Astrocyte (in vitro differentiated cells and primary cell): ENCODE results near the gene TMEM266. TPM values are rescaled to one million over a fixed set of nuclear protein-coding genes. Genes with fewer than 3 reads are reported as not detected.
A peak's percentile ranks its signal among the peaks of the same experiment; 100 is the strongest.

ENCODE experiments used
- DNase-seq: peaks from one replicate; pipeline ENCODE4 v3.0.0-alpha.2; 2010; ENCODE audit warnings: low read depth
- FAIRE-seq: peaks from 2 replicates; lab custom pipeline; 2011; peaks lifted over from hg19 to GRCh38; lab: Jason Lieb, UNC
- H2AFZ ChIP-seq: 2 replicates; pipeline ENCODE4 v1.6.0; 2012; ENCODE audit warnings: low read depth, low read length, inconsistent platforms
- H3K27ac ChIP-seq: 2 replicates; pipeline ENCODE4 v1.5.1; 2011; ENCODE audit warnings: low read depth, low read length, inconsistent platforms
- H3K27me3 ChIP-seq: 2 replicates; pipeline ENCODE4 v1.6.0; 2011; ENCODE audit warnings: low read length, inconsistent platforms; ENCODE audit not compliant: insufficient read depth
- H3K36me3 ChIP-seq: 2 replicates; pipeline ENCODE4 v1.5.1; 2011; ENCODE audit warnings: low read length, inconsistent platforms; ENCODE audit not compliant: insufficient read depth
- H3K4me1 ChIP-seq: 2 replicates; pipeline ENCODE4 v1.5.1; 2011; ENCODE audit warnings: low read length, inconsistent platforms; ENCODE audit not compliant: insufficient read depth
- H3K4me2 ChIP-seq: 2 replicates; pipeline ENCODE4 v1.6.0; 2012; ENCODE audit warnings: low read length, inconsistent platforms
- H3K4me3 ChIP-seq: 2 replicates; pipeline ENCODE4 v1.5.1; 2011; ENCODE audit warnings: low read depth, mild to moderate bottlenecking, low read length, inconsistent platforms; ENCODE audit not compliant: insufficient read depth
- H3K79me2 ChIP-seq: 2 replicates; pipeline ENCODE4 v1.6.0; 2012; ENCODE audit warnings: mild to moderate bottlenecking, low read length, inconsistent platforms; ENCODE audit not compliant: insufficient read depth
- H3K9ac ChIP-seq: 2 replicates; pipeline ENCODE4 v1.6.0; 2012; ENCODE audit warnings: mild to moderate bottlenecking, low read length, inconsistent platforms
- H3K9me3 ChIP-seq: 2 replicates; pipeline ENCODE4 v1.5.1; 2012; ENCODE audit warnings: low read depth, mild to moderate bottlenecking, low read length, inconsistent platforms; ENCODE audit not compliant: insufficient read depth
- H4K20me1 ChIP-seq: 2 replicates; pipeline ENCODE4 v1.6.0; 2012; ENCODE audit warnings: low read length, inconsistent platforms; ENCODE audit not compliant: insufficient read depth
- H3K27ac Mint-ChIP-seq: one replicate; pipeline ENCODE4 v1.8.0; 2021; ENCODE audit warnings: mild to moderate bottlenecking, mixed read lengths; ENCODE audit not compliant: unreplicated experiment
- H3K27me3 Mint-ChIP-seq: one replicate; pipeline ENCODE4 v1.8.0; 2021; ENCODE audit warnings: low read depth, mixed read lengths; ENCODE audit not compliant: unreplicated experiment
- H3K36me3 Mint-ChIP-seq: one replicate; pipeline ENCODE4 v1.8.0; 2021; ENCODE audit warnings: low read depth, mixed read lengths; ENCODE audit not compliant: unreplicated experiment
- H3K4me1 Mint-ChIP-seq: one replicate; pipeline ENCODE4 v1.8.0; 2021; ENCODE audit warnings: low read depth, mixed read lengths; ENCODE audit not compliant: unreplicated experiment
- H3K4me3 Mint-ChIP-seq: one replicate; pipeline ENCODE4 v1.8.0; 2021; ENCODE audit warnings: mild to moderate bottlenecking, moderate library complexity, mixed read lengths; ENCODE audit not compliant: unreplicated experiment
- H3K9me3 Mint-ChIP-seq: one replicate; pipeline ENCODE4 v1.8.0; 2021; ENCODE audit warnings: mild to moderate bottlenecking, mixed read lengths; ENCODE audit not compliant: unreplicated experiment
- EZH2 ChIP-seq: IDR thresholded peaks from 2 replicates; pipeline ENCODE4 v1.6.1; 2012; ENCODE audit warnings: mild to moderate bottlenecking, low read length, inconsistent platforms; ENCODE audit not compliant: insufficient read depth
- total RNA-seq: library from RNA; stranded (reverse); gene quantifications from 2 replicates; pipeline ENCODE4 v1.2.1, GENCODE V29; 2021
- TF ChIP-seq, protein P1 (sequence below): IDR thresholded peaks from 2 replicates; pipeline ENCODE4 v1.5.1; 2011; ENCODE audit warnings: low read depth, mild to moderate bottlenecking, inconsistent platforms, low read length, moderate library complexity; ENCODE audit not compliant: insufficient read depth

The TMEM266 gene
- total RNA-seq, 1 donor from 2014 or later = 0.36 TPM

DNA sequence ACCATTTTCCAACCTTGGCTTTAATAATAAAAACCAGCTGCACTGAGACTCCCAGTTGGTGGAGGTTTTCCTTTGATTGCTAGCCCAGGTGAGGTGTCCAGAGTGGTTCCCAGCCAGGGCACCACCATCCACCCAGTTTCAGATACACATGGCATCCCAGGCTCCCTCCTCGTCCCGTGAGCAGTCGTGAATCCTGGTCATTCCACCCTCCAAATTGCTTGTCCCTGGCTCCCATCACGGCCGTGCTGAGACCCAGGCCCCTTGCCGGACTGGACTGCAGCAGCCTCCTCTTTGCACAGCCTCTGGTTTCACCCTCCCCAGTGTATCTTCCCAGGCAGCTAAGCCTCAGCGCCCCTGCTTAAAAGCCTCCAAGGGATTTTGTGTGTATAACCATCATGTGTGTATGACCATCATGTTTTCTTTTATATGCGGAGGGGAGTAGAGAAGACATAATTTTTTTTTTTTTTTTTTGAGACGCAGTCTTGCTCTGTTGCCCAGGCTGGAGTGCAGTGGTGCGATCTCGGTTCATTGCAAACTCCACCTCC, 145.2 kb downstream of the TMEM266 start:
- Mint-ChIP-seq H3K4me3 (no peak overlapping the region), H3K27me3 (no peaks in the 10 kb centered on the region)

GRCh38 chr15:76206325-76206976, 146.7 kb downstream of the TMEM266 start:
- Histone ChIP-seq H3K4me2 (no peak overlapping the region), H4K20me1 (peaks cover 18% of the 10 kb centered on the region), H3K79me2 (no peaks in the 10 kb centered on the region), H3K27ac (no peak overlapping the region), H3K36me3 (no peaks in the 10 kb centered on the region), H3K9me3 (no peaks in the 10 kb centered on the region), H3K9ac (no peak overlapping the region), H3K4me1 (no peaks in the 10 kb centered on the region), H3K4me3 (no peak overlapping the region), H3K27me3 (no peaks in the 10 kb centered on the region), H2AFZ (no peak overlapping the region)
- Mint-ChIP-seq H3K36me3 (peaks cover 21% of the 10 kb centered on the region), H3K4me3 (no peak overlapping the region), H3K4me1 (no peaks in the 10 kb centered on the region), H3K9me3 (no peaks in the 10 kb centered on the region), H3K27ac (no peak overlapping the region), H3K27me3 (no peaks in the 10 kb centered on the region)
- FAIRE-seq = no peak
- TF ChIP-seq EZH2 = no peak
- DNase-seq = peak; percentile 52

More for the DNA sequence above, 145.2 kb downstream of the TMEM266 start:
- H3K79me2 ChIP-seq = no peaks in the 10 kb centered on the region
- Mint-ChIP-seq H3K36me3 (peaks cover 16% of the 10 kb centered on the region), H3K9me3 (no peaks in the 10 kb centered on the region), H3K27ac (no peak overlapping the region), H3K4me1 (no peaks in the 10 kb centered on the region)
- no peaks in the 10 kb centered on the region for H3K36me3 ChIP-seq
- peaks cover under 1% of the 10 kb centered on the region for H3K4me1 ChIP-seq
- TF ChIP-seq, protein P1, sequence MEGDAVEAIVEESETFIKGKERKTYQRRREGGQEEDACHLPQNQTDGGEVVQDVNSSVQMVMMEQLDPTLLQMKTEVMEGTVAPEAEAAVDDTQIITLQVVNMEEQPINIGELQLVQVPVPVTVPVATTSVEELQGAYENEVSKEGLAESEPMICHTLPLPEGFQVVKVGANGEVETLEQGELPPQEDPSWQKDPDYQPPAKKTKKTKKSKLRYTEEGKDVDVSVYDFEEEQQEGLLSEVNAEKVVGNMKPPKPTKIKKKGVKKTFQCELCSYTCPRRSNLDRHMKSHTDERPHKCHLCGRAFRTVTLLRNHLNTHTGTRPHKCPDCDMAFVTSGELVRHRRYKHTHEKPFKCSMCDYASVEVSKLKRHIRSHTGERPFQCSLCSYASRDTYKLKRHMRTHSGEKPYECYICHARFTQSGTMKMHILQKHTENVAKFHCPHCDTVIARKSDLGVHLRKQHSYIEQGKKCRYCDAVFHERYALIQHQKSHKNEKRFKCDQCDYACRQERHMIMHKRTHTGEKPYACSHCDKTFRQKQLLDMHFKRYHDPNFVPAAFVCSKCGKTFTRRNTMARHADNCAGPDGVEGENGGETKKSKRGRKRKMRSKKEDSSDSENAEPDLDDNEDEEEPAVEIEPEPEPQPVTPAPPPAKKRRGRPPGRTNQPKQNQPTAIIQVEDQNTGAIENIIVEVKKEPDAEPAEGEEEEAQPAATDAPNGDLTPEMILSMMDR = no peak
- no peak for TF ChIP-seq EZH2
- H4K20me1 ChIP-seq = peaks cover 17% of the 10 kb centered on the region
- no peak overlapping the region for H3K4me2 ChIP-seq
- no peak for FAIRE-seq
- no peak overlapping the region for H3K27ac ChIP-seq
- H3K27me3 ChIP-seq = no peaks in the 10 kb centered on the region
- no peak overlapping the region for H2AFZ ChIP-seq
- no peaks in the 10 kb centered on the region for H3K9me3 ChIP-seq
- no peak overlapping the region for H3K9ac ChIP-seq
- DNase-seq = no peak
- no peak overlapping the region for H3K4me3 ChIP-seq

DNA sequence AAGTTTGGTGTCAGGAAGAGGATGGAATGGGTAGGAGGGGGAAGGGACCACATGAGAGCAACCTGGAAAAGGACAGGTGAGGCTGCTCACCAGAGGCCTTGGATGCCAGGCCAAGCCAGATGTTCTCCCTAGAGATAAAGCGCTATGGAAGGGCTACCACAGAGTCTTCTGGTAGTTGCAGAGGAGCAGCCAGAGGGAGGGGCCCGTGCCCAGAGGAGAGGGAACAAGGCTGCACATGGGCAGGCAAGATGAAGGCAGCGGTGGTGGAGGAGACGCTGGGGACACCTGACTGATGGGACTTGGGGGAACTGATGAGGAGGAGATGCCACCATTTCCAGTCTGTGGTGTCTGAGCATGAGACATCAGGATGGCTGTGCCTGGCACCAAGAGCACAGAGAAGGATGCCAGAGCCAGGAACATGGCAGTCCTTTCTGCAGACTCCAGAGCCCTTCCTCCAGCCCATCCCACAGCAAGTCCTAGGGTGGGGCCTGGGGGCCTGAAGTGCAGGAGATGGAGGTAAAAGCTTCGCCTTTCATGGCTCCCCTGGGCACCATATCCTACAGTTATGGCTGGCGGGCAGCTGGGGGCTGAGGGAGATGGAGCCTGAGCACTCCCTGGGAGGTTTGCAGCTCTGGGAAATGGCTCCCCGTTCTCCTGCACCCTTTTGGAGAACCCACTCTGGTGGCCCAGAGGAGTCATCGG, 148.4 kb downstream of the TMEM266 start:
- Histone ChIP-seq H3K27me3 (no peaks in the 10 kb centered on the region), H3K4me3 (no peak overlapping the region), H3K4me1 (no peaks in the 10 kb centered on the region), H4K20me1 (peaks cover 23% of the 10 kb centered on the region), H3K27ac (no peak overlapping the region), H3K36me3 (no peaks in the 10 kb centered on the region), H3K9ac (no peak overlapping the region), H3K79me2 (no peaks in the 10 kb centered on the region), H3K4me2 (no peak overlapping the region), H2AFZ (no peak overlapping the region), H3K9me3 (no peaks in the 10 kb centered on the region)
- TF ChIP-seq, protein P1 = no peak
- TF ChIP-seq EZH2 = no peak
- no peak for FAIRE-seq
- H3K27me3 Mint-ChIP-seq = no peaks in the 10 kb centered on the region
- no peaks in the 10 kb centered on the region for H3K9me3 Mint-ChIP-seq
- DNase-seq = no peak
- no peak overlapping the region for H3K4me3 Mint-ChIP-seq
- H3K27ac Mint-ChIP-seq = peak overlapping the region; percentile 15
- H3K4me1 Mint-ChIP-seq = no peaks in the 10 kb centered on the region
- peaks cover 28% of the 10 kb centered on the region for H3K36me3 Mint-ChIP-seq
